Endothelial cell of umbilical vein (primary cell): ENCODE results near the gene MED4. TPM values are rescaled to one million over a fixed set of nuclear protein-coding genes. Genes with fewer than 3 reads are reported as not detected.
A peak's percentile ranks its signal among the peaks of the same experiment; 100 is the strongest.

Source experiments
- BruUV-seq: library from RNA; stranded (reverse); fragments of 400-500 nt; replicated peaks from 2 replicates; lab custom pipeline; 2021; lab: Mats Ljungman, UMichigan
- CTCF ChIA-PET: fragments of 300-600, 350-600 bp; sonication (Branson Sonifier 250); formaldehyde crosslinking; loops from one replicate; lab custom pipeline; 2021; ENCODE audit warnings: antibody characterized with exemption, inconsistent platforms; lab: Charles Lee
- POLR2A ChIA-PET: fragments of 300-600, 350-600 bp; sonication (Branson Sonifier 250); formaldehyde crosslinking; loops from one replicate; lab custom pipeline; 2021; ENCODE audit warnings: antibody characterized with exemption, inconsistent platforms; lab: Charles Lee
- DNase-seq: peaks from one replicate; pipeline ENCODE4 v3.0.0-alpha.2; 2011; ENCODE audit warnings: low read depth, low spot score
- FAIRE-seq: peaks from 2 replicates; lab custom pipeline; 2011; peaks lifted over from hg19 to GRCh38; lab: Jason Lieb, UNC
- H2AFZ ChIP-seq: 2 replicates; pipeline ENCODE4 v1.6.0; 2012; ENCODE audit warnings: low read depth, low read length, control low read depth, inconsistent platforms
- H3K27ac ChIP-seq: 2 replicates; pipeline ENCODE4 v1.5.1; 2011; ENCODE audit warnings: low read depth, mild to moderate bottlenecking, control low read depth, low read length, moderate library complexity; ENCODE audit not compliant: insufficient read depth
- H3K27me3 ChIP-seq, 2 experiments: 2 replicates each; pipeline versions ENCODE4 v1.6.0 to v1.6.1; 2011; ENCODE audit warnings: low read length in 2 of 2, mixed read lengths in 1 of 2; ENCODE audit not compliant: control insufficient read depth in 2 of 2, insufficient read depth in 2 of 2
- H3K36me3 ChIP-seq, 2 experiments: 2 replicates in 1 of 2; 3 replicates in 1 of 2; pipeline ENCODE4 v1.5.1; 2011; ENCODE audit warnings: low read length in 2 of 2, mild to moderate bottlenecking in 1 of 2, moderate library complexity in 1 of 2; ENCODE audit not compliant: control insufficient read depth in 2 of 2, insufficient read depth in 2 of 2; ENCODE audit errors: extremely low read depth in 1 of 2
- H3K4me1 ChIP-seq: 3 replicates; pipeline ENCODE4 v1.5.1; 2011; ENCODE audit warnings: mild to moderate bottlenecking, low read length; ENCODE audit not compliant: control insufficient read depth, insufficient read depth; ENCODE audit errors: extremely low read depth
- H3K4me2 ChIP-seq: 2 replicates; pipeline ENCODE4 v1.6.1; 2011; ENCODE audit warnings: low read length, control low read depth, mixed read lengths; ENCODE audit not compliant: insufficient read depth
- H3K4me3 ChIP-seq, 3 experiments: fragments of 200-600 bp in 1 of 3; sonication (generic), shearing (Covaris generic) in 1 of 3; replicated peaks in 1 of 3; 2 replicates each; pipeline ENCODE4 v1.5.1; 2011 to 2016; ENCODE audit warnings: control low read depth in 3 of 3, low read length in 3 of 3, mild to moderate bottlenecking in 2 of 3, inconsistent platforms in 1 of 3, low read depth in 1 of 3, moderate library complexity in 1 of 3; ENCODE audit not compliant: insufficient read depth in 1 of 3
- H3K79me2 ChIP-seq: 2 replicates; pipeline ENCODE4 v1.6.0; 2012; ENCODE audit warnings: low read length, inconsistent platforms; ENCODE audit not compliant: control insufficient read depth, insufficient read depth
- H3K9ac ChIP-seq: replicated peaks from 2 replicates; pipeline ENCODE3; 2011; ENCODE audit warnings: low read length, control low read depth; ENCODE audit not compliant: insufficient read depth; ENCODE audit errors: extremely low read depth
- H3K9me1 ChIP-seq: replicated peaks from 3 replicates; pipeline ENCODE4 v1.6.0; 2011; ENCODE audit warnings: mild to moderate bottlenecking, low read length; ENCODE audit not compliant: control insufficient read depth, insufficient read depth; ENCODE audit errors: extremely low read depth
- H3K9me3 ChIP-seq: replicated peaks from 2 replicates; pipeline ENCODE4 v1.5.1; 2012; ENCODE audit warnings: low read length, inconsistent platforms; ENCODE audit not compliant: control insufficient read depth, insufficient read depth
- H4K20me1 ChIP-seq: replicated peaks from 2 replicates; pipeline ENCODE3; 2011; ENCODE audit warnings: mild to moderate bottlenecking, low read length; ENCODE audit not compliant: control insufficient read depth, insufficient read depth; ENCODE audit errors: extremely low read depth
- CTCF ChIP-seq, 2 donors: IDR thresholded peaks; 1 replicate in 1 of 2; 2 replicates in 1 of 2; pipeline ENCODE4 v1.5.1; 2011; ENCODE audit warnings: low read length in 2 of 2, mild to moderate bottlenecking in 2 of 2, moderate library complexity in 2 of 2, control low read depth in 1 of 2, inconsistent platforms in 1 of 2, low read depth in 1 of 2; ENCODE audit not compliant: insufficient read depth in 1 of 2; ENCODE audit errors: extremely low read depth in 1 of 2
- EZH2 ChIP-seq: IDR thresholded peaks from 2 replicates; pipeline ENCODE4 v1.6.1; 2012; ENCODE audit warnings: borderline replicate concordance, low read depth, mild to moderate bottlenecking, moderate library complexity, low read length, inconsistent platforms; ENCODE audit not compliant: severe bottlenecking
- FOS ChIP-seq: IDR thresholded peaks from 2 replicates; pipeline ENCODE4 v1.6.1; 2011; ENCODE audit warnings: mild to moderate bottlenecking, low read length, moderate library complexity, borderline replicate concordance; ENCODE audit not compliant: insufficient read depth
- GATA2 ChIP-seq: IDR thresholded peaks from 2 replicates; pipeline ENCODE4 v1.7.0; 2011; ENCODE audit warnings: low read depth, mild to moderate bottlenecking, moderate library complexity, mixed read lengths, low read length; ENCODE audit not compliant: insufficient read length, insufficient read depth
- JUN ChIP-seq: IDR thresholded peaks from 2 replicates; pipeline ENCODE4 v1.6.1; 2011; ENCODE audit warnings: borderline replicate concordance, low read depth; ENCODE audit not compliant: insufficient read length, insufficient read depth
- MAX ChIP-seq: IDR thresholded peaks from 2 replicates; pipeline ENCODE4 v1.6.1; 2011; ENCODE audit not compliant: insufficient read depth, insufficient read length
- MYC ChIP-seq: IDR thresholded peaks from one replicate; pipeline ENCODE4 v1.6.1; 2011; ENCODE audit warnings: mild to moderate bottlenecking, low read depth, low read length
- POLR2A ChIP-seq: IDR thresholded peaks from 2 replicates; pipeline ENCODE4 v1.6.1; 2012; ENCODE audit warnings: low read depth, mild to moderate bottlenecking, control low read depth, low read length
- POLR2AphosphoS5 ChIP-seq: IDR thresholded peaks from 2 replicates; pipeline ENCODE4 v1.6.1; 2012; ENCODE audit warnings: low read depth, mild to moderate bottlenecking, control low read depth, low read length, moderate library complexity; ENCODE audit not compliant: insufficient read depth
- dilution Hi-C: fragments of 300-500 bp; cut with MboI; formaldehyde crosslinking; loops from one replicate; pipeline ENCODE4 v1.15.0; 2019; ENCODE audit warnings: low sequenced_read_pairs; ENCODE audit not compliant: extremely low pct_ligation_motif_present
- intact Hi-C: fragments of 100-400 bp; cut with micrococcal nuclease; formaldehyde crosslinking; loops from one replicate; pipeline ENCODE4 v1.10.0; 2022
- polyA plus RNA-seq, 4 experiments: library from polyadenylated mRNA; depleted of rRNA in 3 of 4; stranded (reverse) in 3 of 4; unstranded in 1 of 4; fragments of >200 nt; gene quantifications; 2 replicates each; pipeline versions ENCODE4 v1.2.1 to v1.2.3, GENCODE V29; 2011 to 2012; ENCODE audit warnings: missing spikeins in 1 of 4
- total RNA-seq: library from RNA; stranded (reverse); gene quantifications from 2 replicates; pipeline ENCODE4 v1.2.3, GENCODE V29; 2021

MED4 gene
- total and polyA plus RNA-seq, 2 donors (not counting 3 experiments of a cell fraction or from before 2014, with no cell fraction given): 21.9 to 43.3 TPM

GRCh38 chr13:48108106-48108505 lies 13.2 kb upstream of the MED4 start:
- no peaks in the 10 kb centered on the region for H3K9me3 ChIP-seq
- intact Hi-C loops: no loop called here
- H3K79me2 ChIP-seq: no peaks in the 10 kb centered on the region
- CTCF ChIA-PET: no interaction called here
- DNase-seq: peak; percentile 15
- no peak for TF ChIP-seq POLR2AphosphoS5
- TF ChIP-seq FOS: no peak
- no peak for TF ChIP-seq GATA2
- TF ChIP-seq CTCF (IDR thresholded peaks at IDR 0.05; ENCODE audit: extremely low read depth in 1 of 2, insufficient read depth in 1 of 2, low read depth in 1 of 2, low read length in 2 of 2): no peak
- no peak for TF ChIP-seq JUN
- H3K27ac ChIP-seq: no peak overlapping the region
- H4K20me1 ChIP-seq: no peaks in the 10 kb centered on the region
- no peak overlapping the region for H3K4me3 ChIP-seq
- no peak overlapping the region for H2AFZ ChIP-seq
- POLR2A ChIA-PET: no interaction called here
- no peaks in the 10 kb centered on the region for H3K9me1 ChIP-seq
- dilution Hi-C loops: no loop called here
- H3K4me1 ChIP-seq: peaks cover 26% of the 10 kb centered on the region
- no peak overlapping the region for H3K4me2 ChIP-seq
- H3K36me3 ChIP-seq: no peaks in the 10 kb centered on the region
- H3K9ac ChIP-seq: no peak overlapping the region
- peaks cover 12 to 21% of the 10 kb centered on the region in 2 experiments for H3K27me3 ChIP-seq
- FAIRE-seq: no peak
- no TSS peak for BruUV-seq

- intact Hi-C loops (loop anchor here (2.0 kb wide), 1 partner anchor 27 kb away; no protein-coding TSS in a partner anchor), dilution Hi-C loops (no loop called here)
- POLR2A ChIA-PET: interaction anchor here (0.6 kb wide), 1 partner anchor 22 kb away, joined by 3 read pairs; no protein-coding TSS in a partner anchor
- peaks cover 10% of the 10 kb centered on the region for H3K4me1 ChIP-seq
- peaks cover 21% of the 10 kb centered on the region for H3K79me2 ChIP-seq
- H3K9me3 ChIP-seq: no peaks in the 10 kb centered on the region
- no peaks in the 10 kb centered on the region for H3K36me3 ChIP-seq
- H2AFZ ChIP-seq: no peak overlapping the region
- no TSS peak for BruUV-seq
- H3K9me1 ChIP-seq: no peaks in the 10 kb centered on the region
- peaks cover 17 to 20% of the 10 kb centered on the region in 2 experiments for H3K27me3 ChIP-seq
- H3K4me3 ChIP-seq: no peak overlapping the region
- H3K4me2 ChIP-seq: no peak overlapping the region
- CTCF ChIA-PET: interaction anchor here (0.9 kb wide), 1 partner anchor 13 kb away, joined by 4 read pairs; no protein-coding TSS in a partner anchor
- TF ChIP-seq CTCF (IDR thresholded peaks at IDR 0.05; ENCODE audit: extremely low read depth in 1 of 2, insufficient read depth in 1 of 2, low read depth in 1 of 2, low read length in 2 of 2) (no peak), FOS (no peak), JUN (no peak), MYC (no peak), POLR2AphosphoS5 (no peak), GATA2 (no peak), POLR2A (no peak), MAX (no peak), EZH2 (no peak)
- H4K20me1 ChIP-seq: peaks cover 5% of the 10 kb centered on the region
- no peak overlapping the region for H3K27ac ChIP-seq
- DNase-seq: no peak
- FAIRE-seq: no peak
- no peak overlapping the region for H3K9ac ChIP-seq
Observed at GRCh38 chr13:48097793-48098192, 2.9 kb upstream of the MED4 start.
